Right ventricle myocardium inferior (tissue), 1 donor: ENCODE measurements around the gene FMNL2. TPM values are rescaled to one million over a fixed set of nuclear protein-coding genes. Genes with fewer than 3 reads are reported as not detected.

Experiments used
- ATAC-seq: fragments of 200-7000 bp; cut with Tn5 transposase; one replicate; pipeline ENCODE4 v1.9.1; 2020; ENCODE audit warnings: mild to moderate bottlenecking, moderate library complexity
- DNase-seq: peaks from one replicate; pipeline ENCODE4 v3.0.0; 2021; ENCODE audit errors: missing footprints
- intact Hi-C: fragments of 100-400 bp; cut with DNase I; formaldehyde crosslinking; loops from one replicate; pipeline ENCODE4 v1.11.0; 2022
- total RNA-seq: library from RNA; stranded (reverse); fragmentation: NEBNext Ultra II Directional; extraction: Animal tissue kit (Norgen Biotek cat#: 25700); gene quantifications from one replicate; pipeline ENCODE4 v1.2.1, GENCODE V29; 2021
- donor health status: DM: no; HTN: yes; CAD: no; lungs with severe emphysema.

The FMNL2 gene
- total RNA-seq, 1 donor from 2014 or later, result 7.2 TPM

GRCh38 chr2:152493417-152493816 lies 158.4 kb downstream of the FMNL2 start:
- intact Hi-C loops, result loop anchor here (10.0 kb wide), 1 partner anchor 159 kb away; the partner anchor contains the start of gene FMNL2
- DNase-seq (no peak), ATAC-seq (no peak)

DNA sequence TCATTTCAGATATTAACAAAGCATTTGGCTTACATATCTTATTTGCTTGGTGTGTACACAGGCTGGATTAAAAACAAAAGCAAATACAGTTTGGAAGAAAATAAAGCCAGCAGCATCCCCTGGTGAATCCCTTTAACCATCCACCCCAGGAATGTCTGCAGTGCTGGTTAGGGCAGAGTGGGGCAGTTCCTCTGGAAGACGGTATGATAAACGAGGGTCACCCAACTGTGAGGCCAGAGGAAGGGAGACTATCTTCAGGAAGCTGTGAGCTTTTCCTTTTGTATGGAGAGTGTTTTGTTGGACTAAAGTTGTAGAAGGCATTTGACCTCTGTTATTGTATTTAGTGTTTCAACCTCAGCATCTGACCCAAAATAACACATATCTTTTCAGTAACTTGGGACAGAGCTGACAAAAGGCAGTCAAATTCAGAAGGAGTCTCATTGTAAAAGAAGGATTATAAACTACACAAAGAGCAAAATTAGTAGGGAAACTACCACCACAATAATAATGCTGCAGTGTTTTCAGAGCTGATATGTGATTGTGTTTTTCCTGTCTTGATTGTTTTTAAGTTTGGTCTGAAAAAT lies 159.1 kb downstream of the FMNL2 start:
- intact Hi-C loops, result loop anchor here (10.0 kb wide), 1 partner anchor 159 kb away; the partner anchor contains the start of gene FMNL2
- DNase-seq (no peak), ATAC-seq (no peak)

- intact Hi-C loops, result loop anchor here (10.0 kb wide), 1 partner anchor 162 kb away; the partner anchor contains the start of gene FMNL2
- DNase-seq (no peak), ATAC-seq (no peak)
Observed at GRCh38 chr2:152496371-152496770, 161.4 kb downstream of the FMNL2 start.

- no peak for ATAC-seq
- intact Hi-C loops, result loop anchor here (10.0 kb wide), 1 partner anchor 163 kb away; the partner anchor contains the start of gene FMNL2
- DNase-seq, result no peak
Observed at GRCh38 chr2:152497481-152498052, 162.6 kb downstream of the FMNL2 start.

- intact Hi-C loops, result loop anchor here (10.0 kb wide), 1 partner anchor 165 kb away; the partner anchor contains the start of gene FMNL2
- ATAC-seq, result no peak
- no peak for DNase-seq
Observed at GRCh38 chr2:152499331-152499816, 164.4 kb downstream of the FMNL2 start.

GRCh38 chr2:152499896-152500735 lies 165.1 kb downstream of the FMNL2 start:
- no peak for DNase-seq
- peak; percentile 89 for ATAC-seq
- intact Hi-C loops, result loop anchor here (10.0 kb wide), 1 partner anchor 165 kb away; the partner anchor contains the start of gene FMNL2

DNA sequence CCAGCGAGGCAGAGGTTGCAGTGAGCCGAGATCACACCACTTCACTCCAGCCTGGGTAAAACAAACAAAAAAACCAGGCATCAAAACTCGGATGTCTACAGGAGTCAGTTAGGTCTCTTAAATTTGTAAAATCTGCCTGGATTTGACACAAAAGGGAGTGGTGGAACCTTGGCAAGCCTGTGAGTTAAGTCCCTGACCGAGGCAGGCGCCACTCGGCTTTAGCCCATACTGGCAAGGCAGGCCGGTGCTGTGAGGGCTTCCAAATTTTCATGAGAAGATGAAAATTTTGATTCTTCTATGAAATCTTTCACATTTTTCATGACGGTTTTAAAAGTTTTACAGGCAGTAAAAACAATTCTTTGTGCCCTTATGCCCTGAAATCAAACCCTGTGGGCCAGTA lies 165.8 kb downstream of the FMNL2 start:
- intact Hi-C loops, result no loop called here
- DNase-seq (peak; percentile 72), ATAC-seq (peak; percentile 62)

DNA sequence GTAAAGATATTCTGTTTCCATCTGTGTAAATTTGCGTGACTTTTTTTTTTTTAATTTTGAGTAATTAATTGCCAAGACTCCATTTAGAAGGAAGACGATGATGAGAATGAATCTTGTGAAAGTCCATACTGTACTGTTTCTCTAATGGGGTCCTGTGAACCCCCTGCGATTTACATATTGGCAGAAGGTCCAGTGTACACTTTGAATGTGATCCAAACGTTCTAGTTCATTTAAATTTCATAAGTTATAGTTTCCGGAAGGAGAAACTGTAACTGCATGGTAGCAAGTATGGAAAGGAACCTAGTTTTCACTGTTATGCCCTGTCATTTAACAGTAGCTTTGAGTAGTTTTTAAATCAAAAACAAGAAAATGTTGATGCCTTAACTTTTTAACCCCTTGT lies 166.7 kb downstream of the FMNL2 start:
- no peak for ATAC-seq
- intact Hi-C loops, result no loop called here
- DNase-seq, result no peak

DNA sequence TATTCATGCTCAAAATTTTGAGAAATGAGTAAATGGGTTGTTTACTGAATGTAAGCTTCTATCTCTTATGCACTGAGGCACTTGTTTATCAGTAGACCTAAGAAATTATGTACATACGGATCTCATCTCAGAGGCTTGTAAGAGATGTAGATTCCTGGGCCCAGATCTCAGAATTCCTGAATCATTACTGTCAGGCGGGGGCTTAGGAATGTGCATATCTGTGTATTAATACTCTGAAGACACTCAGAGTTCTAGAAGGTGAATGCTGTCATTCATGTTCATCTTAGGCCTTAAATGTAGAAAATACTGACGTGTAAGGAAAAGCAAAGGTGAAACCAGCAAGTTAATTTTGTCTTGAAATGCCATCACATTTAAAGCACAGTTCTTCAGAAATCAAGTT lies 169.6 kb downstream of the FMNL2 start:
- ATAC-seq, result no peak
- DNase-seq, result no peak
- intact Hi-C loops, result no loop called here

- peak; percentile 70 for DNase-seq
- ATAC-seq, result peak; percentile 72
- intact Hi-C loops, result no loop called here
Observed at GRCh38 chr2:152505495-152505906, 170.5 kb downstream of the FMNL2 start.

DNA sequence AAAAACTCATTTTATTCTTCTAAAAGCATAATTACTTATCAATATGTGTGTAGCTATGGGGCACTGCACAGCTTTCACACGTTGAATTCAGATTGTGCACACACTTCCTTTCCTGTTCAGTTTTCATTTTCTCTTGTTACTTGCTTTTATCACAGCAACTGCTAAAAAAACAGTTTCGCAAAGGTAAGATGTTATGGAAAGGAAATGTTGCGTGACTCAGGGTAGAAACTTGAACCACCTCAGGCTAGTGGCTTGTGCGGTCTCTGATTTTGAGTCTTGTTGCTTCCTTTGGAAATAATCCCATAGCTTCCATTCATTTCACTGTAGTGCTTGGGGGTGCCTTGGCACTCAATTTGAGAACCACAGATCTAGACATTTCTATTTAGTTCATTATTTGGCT lies 171.9 kb downstream of the FMNL2 start:
- DNase-seq (no peak), ATAC-seq (no peak)
- intact Hi-C loops, result no loop called here

DNA sequence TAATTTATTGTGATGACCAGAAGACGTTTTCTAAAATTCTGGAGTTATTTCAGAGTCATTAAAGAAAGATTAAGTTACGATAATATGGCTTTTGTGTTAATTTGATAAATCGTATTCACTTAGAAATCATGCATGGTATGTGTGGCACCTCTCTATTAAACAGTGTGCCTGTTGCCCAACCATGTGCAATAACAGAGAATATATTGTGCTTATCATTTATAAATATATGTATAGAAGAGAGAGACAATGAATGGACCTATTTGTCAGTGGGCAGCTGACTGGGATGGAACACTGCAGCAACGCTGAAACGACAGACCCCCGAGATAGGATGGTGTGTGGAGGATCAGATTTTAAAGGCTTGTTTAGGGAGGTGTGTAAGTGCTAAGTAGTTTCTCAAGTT lies 172.9 kb downstream of the FMNL2 start:
- DNase-seq, result no peak
- intact Hi-C loops, result no loop called here
- ATAC-seq, result no peak

DNA sequence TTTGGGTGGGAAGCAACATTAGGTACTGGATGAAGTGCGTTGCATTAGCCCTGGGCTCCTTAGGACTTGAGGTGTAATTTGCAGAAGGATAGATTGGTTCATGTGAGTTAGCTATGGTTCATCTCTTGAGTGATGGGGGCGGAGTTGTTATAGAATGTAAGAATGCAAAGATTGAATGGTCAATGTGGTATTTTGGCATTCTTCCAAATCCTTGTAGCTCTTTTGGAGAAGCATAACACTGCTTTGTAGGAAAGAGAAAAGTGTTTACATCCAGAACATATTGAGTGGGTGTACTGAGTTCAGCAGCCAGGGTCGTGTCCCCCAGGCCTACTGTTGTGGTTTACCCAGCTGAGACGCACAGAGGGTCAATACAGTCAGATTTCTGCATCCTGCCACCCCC lies 173.5 kb downstream of the FMNL2 start:
- DNase-seq (no peak), ATAC-seq (no peak)
- intact Hi-C loops, result no loop called here

DNA sequence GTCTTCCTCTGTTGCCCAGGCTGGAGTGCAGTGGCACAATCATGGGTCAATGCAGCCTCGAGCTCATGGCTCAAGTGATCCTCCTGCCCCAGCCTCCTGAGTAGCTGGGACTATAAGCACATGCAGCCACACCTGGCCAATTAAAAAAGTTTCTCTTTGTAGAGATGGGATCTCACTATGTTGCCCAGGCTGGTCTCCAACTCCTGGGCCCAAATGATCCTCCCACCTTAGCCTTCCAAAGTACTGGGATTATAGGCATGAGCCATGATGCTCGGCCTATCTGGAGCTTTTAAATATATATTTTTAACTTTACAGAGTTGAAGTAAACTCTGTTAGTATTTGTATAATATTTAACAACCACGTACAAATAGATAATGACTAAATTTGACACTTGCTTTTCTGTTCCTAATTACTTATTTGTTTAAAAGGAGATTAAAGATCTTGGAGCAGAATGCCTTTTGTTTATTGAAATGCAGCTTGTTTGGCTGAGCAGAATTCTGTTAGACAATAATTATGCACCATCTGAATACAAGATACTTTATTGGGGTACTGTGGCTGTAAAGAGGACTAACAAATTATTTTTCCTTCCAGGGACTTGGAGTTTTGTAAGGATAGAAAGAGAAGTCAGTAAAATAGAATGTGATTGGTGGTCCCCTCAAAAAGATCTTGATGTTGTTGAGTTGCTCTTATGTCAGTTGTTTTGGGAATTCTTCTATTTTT lies 175.0 kb downstream of the FMNL2 start:
- no peak for ATAC-seq
- intact Hi-C loops, result no loop called here
- DNase-seq, result no peak

- ATAC-seq, result no peak
- intact Hi-C loops, result no loop called here
- DNase-seq, result no peak
Observed at GRCh38 chr2:152510621-152511020, 175.6 kb downstream of the FMNL2 start.

DNA sequence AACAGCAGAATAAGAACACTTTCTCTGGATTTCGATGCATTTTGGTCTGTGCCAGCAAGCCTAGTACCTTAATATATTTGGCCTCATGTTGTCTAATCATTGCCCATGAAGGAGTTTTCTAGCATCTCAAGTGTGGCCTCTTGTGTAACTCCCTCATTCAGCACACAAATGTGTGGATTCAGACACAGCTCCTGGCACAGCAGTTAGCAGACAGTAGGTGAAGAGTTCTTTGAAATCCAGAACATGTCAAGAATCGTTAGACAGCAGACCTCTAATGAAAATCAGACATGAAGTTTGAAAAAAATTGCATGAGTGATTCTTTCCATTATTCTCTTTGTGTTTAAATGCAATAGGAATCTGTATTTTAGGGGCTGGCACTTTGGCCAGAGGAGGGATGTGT lies 177.0 kb downstream of the FMNL2 start:
- intact Hi-C loops, result no loop called here
- ATAC-seq (no peak), DNase-seq (no peak)

- intact Hi-C loops, result no loop called here
- no peak for ATAC-seq
- no peak for DNase-seq
Observed at GRCh38 chr2:152513029-152513428, 178.1 kb downstream of the FMNL2 start.

DNA sequence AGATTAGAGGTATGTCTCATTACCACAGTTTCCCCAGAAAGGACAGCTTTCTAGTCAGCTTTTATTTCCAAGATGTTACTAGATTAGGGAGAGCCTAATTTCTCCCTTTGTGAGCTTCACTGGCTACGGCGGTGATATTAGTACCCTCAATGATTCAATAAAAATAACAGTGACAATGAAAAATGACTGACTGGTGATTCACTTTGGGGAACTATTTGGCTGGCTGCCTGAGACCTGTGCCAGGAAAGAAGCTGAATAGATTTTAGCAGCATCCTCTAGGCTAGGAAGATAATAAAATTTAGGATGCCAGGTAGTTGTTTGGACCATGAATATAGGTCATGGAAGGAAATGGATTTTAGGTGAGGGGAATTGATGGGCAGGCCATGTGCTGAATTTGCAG lies 178.7 kb downstream of the FMNL2 start:
- ATAC-seq, result no peak
- DNase-seq, result no peak
- intact Hi-C loops, result no loop called here

DNA sequence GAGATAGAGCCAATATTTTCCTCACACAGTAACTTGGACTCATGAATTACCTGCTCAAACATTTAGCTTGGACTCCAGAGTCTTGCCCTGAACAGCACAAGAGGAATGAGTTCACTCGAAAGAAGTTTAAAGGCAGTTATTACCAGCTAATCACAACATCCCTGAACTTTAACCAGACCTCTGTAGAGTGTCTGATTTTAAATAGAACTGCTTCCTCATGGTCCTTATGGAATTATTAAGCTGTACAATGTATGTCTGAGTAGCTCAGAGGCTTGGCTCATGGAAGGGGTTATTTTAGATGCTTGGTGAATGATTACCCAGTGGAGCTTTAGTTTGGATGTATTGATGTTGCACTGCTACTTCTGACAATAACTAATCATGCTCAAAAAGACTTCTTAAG lies 183.1 kb downstream of the FMNL2 start:
- DNase-seq, result no peak
- no peak for ATAC-seq
- intact Hi-C loops, result no loop called here
